RWPE1 (cell line): ENCODE measurements around the gene MAP3K20.
"Not testable (repeated sequence)": the region's sequence is repeated elsewhere in the genome, so short reads cannot be mapped to it uniquely, and the experiment has no call there.

ENCODE experiments used
- CTCF ChIA-PET: fragments of 350-600 bp; sonication (Branson Sonifier 250); formaldehyde crosslinking; extraction: SDS; loops from one replicate; lab custom pipeline; 2021; lab: Yijun Ruan, JAX
- POLR2A ChIA-PET: fragments of 400-600 bp; formaldehyde crosslinking; extraction: SDS; loops from one replicate; lab custom pipeline; 2020; ENCODE audit warnings: antibody characterized with exemption; ENCODE audit not compliant: low non-redundant PET; lab: Yijun Ruan, JAX
- DNase-seq: peaks from one replicate; pipeline ENCODE4 v3.0.0; 2012; ENCODE audit warnings: low spot score
- H3K27ac ChIP-seq: fragments of 450-650 bp; 2 replicates; pipeline ENCODE4 v1.5.1; 2017
- CTCF ChIP-seq: fragments of 450-650 bp; conservative IDR thresholded peaks from 2 replicates; pipeline ENCODE4 v1.5.1; 2017; ENCODE audit warnings: low read depth, mild to moderate bottlenecking

MAP3K20 gene

DNA sequence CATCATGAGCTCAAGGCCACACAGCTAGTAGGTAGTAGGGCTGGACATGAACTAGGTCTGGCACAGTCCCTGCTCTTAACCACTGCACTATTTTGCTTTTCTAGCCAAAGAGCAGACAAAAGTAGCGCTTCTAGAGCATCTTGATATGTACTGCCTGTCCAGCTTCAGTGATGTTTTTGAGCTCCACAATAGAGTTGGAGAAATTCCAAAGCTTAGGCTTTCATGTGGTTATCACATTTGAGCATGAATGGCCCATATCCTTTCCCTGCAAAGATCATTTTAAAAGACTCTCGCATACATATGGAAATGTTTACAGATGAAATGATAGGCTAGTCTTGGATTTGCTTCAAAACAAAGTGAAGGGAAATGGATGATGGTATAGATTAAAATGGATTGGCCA is 128.7 kb downstream of the MAP3K20 start:
- no peak for DNase-seq
- ChIA-PET POLR2A (interaction anchor here (0.6 kb wide), 1 partner anchor 53 kb away, joined by 3 read pairs; no protein-coding TSS in a partner anchor), CTCF (interaction anchor here (0.6 to 0.7 kb wide), 2 partner anchors 11 to 98 kb away, joined by 3 to 4 read pairs; no protein-coding TSS in a partner anchor)
- no peak overlapping the region for H3K27ac ChIP-seq
- no peak for TF ChIP-seq CTCF

- DNase-seq, result no peak
- no peak overlapping the region for H3K27ac ChIP-seq
- CTCF ChIA-PET, result no interaction called here
- TF ChIP-seq CTCF, result no peak
- POLR2A ChIA-PET, result no interaction called here
Observed at GRCh38 chr2:173205375-173205774, 129.7 kb downstream of the MAP3K20 start.

DNA sequence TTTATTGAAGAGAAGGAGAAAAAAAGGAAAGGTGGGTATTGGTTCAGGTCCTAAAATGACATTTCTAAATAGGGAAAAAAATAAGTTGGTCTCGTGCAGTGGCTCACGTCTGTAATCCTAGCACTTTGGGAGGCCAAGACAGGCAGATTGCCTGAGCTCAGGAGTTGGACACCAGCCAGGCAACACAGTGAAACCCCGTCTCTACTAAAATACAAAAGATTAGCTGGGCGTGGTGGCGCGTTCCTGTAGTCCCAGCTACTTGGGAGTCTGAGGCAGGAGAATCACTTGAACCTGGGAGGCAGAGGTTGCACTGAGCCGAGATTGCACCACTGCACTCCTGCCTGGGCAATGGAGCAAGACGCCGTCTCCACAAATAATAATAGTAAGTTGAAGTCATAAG is 131.5 kb downstream of the MAP3K20 start:
- POLR2A ChIA-PET, DNase-seq, H3K27ac ChIP-seq: not testable (repeated sequence)
- CTCF ChIA-PET, result interaction anchor here (0.5 to 0.7 kb wide), 3 partner anchors 73 to 253 kb away, joined by 3 to 4 read pairs (median 4); no protein-coding TSS in a partner anchor

DNA sequence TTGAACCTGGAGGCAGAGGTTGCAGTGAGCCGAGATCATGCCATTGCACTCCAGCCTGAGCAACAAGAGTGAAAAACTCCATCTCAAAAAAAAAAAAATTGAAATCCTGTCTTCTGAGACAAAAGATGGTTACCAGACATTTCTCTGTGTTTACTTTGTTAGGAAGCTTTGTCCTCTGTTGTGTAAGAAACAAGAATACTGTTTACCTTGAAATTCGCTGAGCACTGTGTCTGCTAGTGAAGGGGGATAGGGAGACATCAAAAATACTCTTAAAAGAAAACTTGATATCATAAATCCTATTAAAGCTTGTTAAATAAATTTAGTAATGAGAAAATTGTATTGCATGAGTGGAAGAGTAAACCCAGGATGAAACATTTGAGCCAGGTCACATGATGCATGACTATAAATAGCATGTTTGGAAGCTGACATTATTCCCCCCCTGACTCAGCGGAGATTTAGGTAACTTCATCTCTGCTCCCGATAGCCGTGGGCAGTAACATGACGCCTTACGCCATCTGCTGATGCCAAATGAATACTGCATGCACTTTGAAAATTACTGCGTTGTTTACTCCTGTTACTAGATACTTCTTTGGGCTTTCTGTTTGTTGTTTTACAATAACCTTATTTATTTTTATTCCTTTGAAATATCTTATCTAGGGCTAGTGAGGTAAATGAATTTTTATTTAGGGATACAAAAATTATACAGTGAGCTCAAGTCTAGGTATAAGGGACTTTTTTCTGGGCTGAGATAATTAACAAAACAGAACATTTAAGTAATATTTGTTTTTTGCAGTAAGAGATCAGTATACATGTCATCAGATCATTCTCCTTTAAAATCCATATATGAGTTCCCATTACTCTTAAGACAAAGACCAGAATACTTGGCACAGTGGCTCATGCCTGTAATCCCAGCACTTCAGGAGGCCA is 134.9 kb downstream of the MAP3K20 start:
- H3K27ac ChIP-seq, result peak overlapping the region; percentile 49
- TF ChIP-seq CTCF, result peak; percentile 88
- DNase-seq, result peak; percentile 90
- CTCF ChIA-PET, result interaction anchor here (0.6 to 3.2 kb wide), 14 partner anchors 53 to 238 kb away, joined by 3 to 71 read pairs (median 4); partner anchors contain the start of gene CDCA7
- POLR2A ChIA-PET, result no interaction called here

DNA sequence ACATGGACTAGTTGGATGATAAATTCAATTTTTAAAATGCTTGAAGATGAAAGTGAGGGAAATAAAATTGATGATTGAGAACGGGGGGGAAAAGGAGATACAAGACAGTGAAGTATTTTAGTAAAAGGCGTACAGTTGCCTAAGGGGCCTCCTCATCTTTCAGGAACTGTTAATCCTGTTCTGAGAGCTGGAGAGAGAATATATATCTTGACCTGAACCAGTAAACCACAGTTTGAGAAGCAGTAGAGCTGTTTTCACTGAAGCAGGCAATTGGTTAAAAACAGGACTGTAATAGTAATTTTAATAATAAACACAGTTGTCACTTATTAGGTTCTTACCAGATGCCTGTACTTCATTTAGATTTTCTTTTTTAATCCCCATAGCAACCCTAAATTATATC is 137.5 kb downstream of the MAP3K20 start:
- ChIA-PET CTCF (interaction anchor here (0.7 kb wide), 1 partner anchor 67 kb away, joined by 3 read pairs; no protein-coding TSS in a partner anchor), POLR2A (no interaction called here)
- H3K27ac ChIP-seq, result no peak overlapping the region
- DNase-seq, result no peak
- no peak for TF ChIP-seq CTCF

DNA sequence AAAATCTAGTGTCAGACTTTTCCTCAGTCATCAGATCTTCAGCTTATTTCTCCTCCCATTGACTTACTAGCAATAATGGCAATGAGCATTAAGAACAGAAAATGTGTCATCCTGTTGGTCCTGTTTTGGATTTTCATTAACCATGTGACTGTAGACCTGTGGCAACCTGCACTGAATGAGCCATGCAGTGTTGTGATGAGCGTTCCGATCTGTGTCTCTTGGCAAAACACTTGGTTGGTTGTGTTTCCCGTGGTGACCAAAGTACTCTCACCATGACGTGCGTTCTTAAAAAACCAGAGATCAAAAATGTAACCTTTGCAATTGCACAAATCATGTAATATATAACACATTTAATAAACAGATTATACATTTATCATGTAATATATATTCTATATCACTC is 138.6 kb downstream of the MAP3K20 start:
- DNase-seq, result peak; percentile 85
- CTCF ChIA-PET, result interaction anchor here (0.6 to 1.4 kb wide), 2 partner anchors 114 to 186 kb away, joined by 3 read pairs; no protein-coding TSS in a partner anchor
- TF ChIP-seq CTCF, result no peak
- POLR2A ChIA-PET, result no interaction called here
- no peak overlapping the region for H3K27ac ChIP-seq
